HepG2 (cell line): ENCODE results near the gene TRMT1L. TPM values are rescaled to one million over a fixed set of nuclear protein-coding genes. Genes with fewer than 3 reads are reported as not detected.

Experiments used
- CREM ChIP-seq, 2 experiments: sonication (generic) in 1 of 2; formaldehyde crosslinking in 1 of 2; IDR thresholded peaks; 2 replicates each; pipeline versions ENCODE4 v1.4.0 to v1.6.1; 2016 to 2020; ENCODE audit warnings: antibody characterized with exemption in 1 of 2, mild to moderate bottlenecking in 1 of 2, missing genetic modification reagents in 1 of 2
- ELF4 ChIP-seq: sonication (generic); formaldehyde crosslinking; IDR thresholded peaks from 2 replicates; pipeline ENCODE4 v1.5.0; 2020; ENCODE audit warnings: missing genetic modification reagents, mild to moderate bottlenecking, moderate library complexity, borderline replicate concordance
- NFYC ChIP-seq: IDR thresholded peaks from 2 replicates; pipeline ENCODE4 v1.6.1; 2016; ENCODE audit warnings: missing genetic modification reagents, missing compliant biosample characterization
- YY1 ChIP-seq: IDR thresholded peaks from 2 replicates; pipeline ENCODE4 v1.6.1; 2011; ENCODE audit warnings: low read length, low read depth, moderate library complexity, mild to moderate bottlenecking; ENCODE audit not compliant: insufficient read depth, insufficient replicate concordance
- ZNF263 ChIP-seq: sonication (generic); formaldehyde crosslinking; IDR thresholded peaks from 2 replicates; pipeline ENCODE4 v1.4.0; 2020; ENCODE audit warnings: missing genetic modification reagents
- ZNF713 ChIP-seq: sonication (generic); formaldehyde crosslinking; IDR thresholded peaks from 2 replicates; pipeline ENCODE4 v1.4.0; 2020; ENCODE audit warnings: mild to moderate bottlenecking, missing genetic modification reagents
- ZNF772 ChIP-seq: sonication (generic); formaldehyde crosslinking; IDR thresholded peaks from 2 replicates; pipeline ENCODE4 v1.5.0; 2020; ENCODE audit warnings: mild to moderate bottlenecking, missing genetic modification reagents
- ZNF782 ChIP-seq: sonication (generic); formaldehyde crosslinking; IDR thresholded peaks from 2 replicates; pipeline ENCODE4 v1.4.0; 2020; ENCODE audit warnings: missing genetic modification reagents, mild to moderate bottlenecking, borderline replicate concordance
- polyA plus RNA-seq, 8 experiments: library from polyadenylated mRNA; depleted of rRNA in 3 of 8; stranded (reverse) in 7 of 8; unstranded in 1 of 8; fragments of >200 nt; fragmentation: Illumina TruSeq in 4 of 8; extraction: Trizol in 4 of 8; gene quantifications; 2 replicates each; pipeline versions ENCODE4 v1.2.1 to v1.2.3, GENCODE V29; 2011 to 2016; ENCODE audit warnings: low read depth in 4 of 8, missing spikeins in 1 of 8, mixed read lengths in 1 of 8; ENCODE audit not compliant: insufficient read depth in 1 of 8
- total RNA-seq, 5 experiments: library from RNA; depleted of rRNA; stranded (reverse); fragments of >200 nt; fragmentation: Illumina TruSeq; extraction: Trizol; gene quantifications; 2 replicates each; pipeline ENCODE4 v1.2.3, GENCODE V29; 2016; ENCODE audit warnings: low read depth in 1 of 5
- TF ChIP-seq, protein P1 (sequence below): sonication (generic); formaldehyde crosslinking; IDR thresholded peaks from 2 replicates; pipeline ENCODE4 v1.5.1; 2020; ENCODE audit warnings: mild to moderate bottlenecking, missing genetic modification reagents, borderline replicate concordance
- TF ChIP-seq, protein P2 (sequence below): sonication (generic); formaldehyde crosslinking; IDR thresholded peaks from 2 replicates; pipeline ENCODE4 v1.8.0; 2022; ENCODE audit warnings: mild to moderate bottlenecking, missing genetic modification reagents
- TF ChIP-seq, protein P3 (sequence below): sonication (generic); formaldehyde crosslinking; IDR thresholded peaks from 2 replicates; pipeline ENCODE4 v1.4.0; 2020; ENCODE audit warnings: low read depth, missing genetic modification reagents
- TF ChIP-seq, protein P4 (sequence below): sonication (generic); formaldehyde crosslinking; IDR thresholded peaks from 2 replicates; pipeline ENCODE4; 2020; ENCODE audit warnings: missing genetic modification reagents, mild to moderate bottlenecking, borderline replicate concordance
- TF ChIP-seq, protein P5 (sequence below): sonication (generic); formaldehyde crosslinking; IDR thresholded peaks from 2 replicates; pipeline ENCODE4 v1.5.0; 2020; ENCODE audit warnings: missing genetic modification reagents
- TF ChIP-seq, protein P6 (sequence below): sonication (generic); formaldehyde crosslinking; IDR thresholded peaks from 2 replicates; pipeline ENCODE4 v1.9.0; 2021; ENCODE audit warnings: missing genetic modification reagents, borderline replicate concordance

Gene TRMT1L
- total and polyA plus RNA-seq, 2 of the 13 experiments (the other 11 are each of a cell fraction or from before 2014, with no cell fraction given) = 17.9 to 19.2 TPM

DNA sequence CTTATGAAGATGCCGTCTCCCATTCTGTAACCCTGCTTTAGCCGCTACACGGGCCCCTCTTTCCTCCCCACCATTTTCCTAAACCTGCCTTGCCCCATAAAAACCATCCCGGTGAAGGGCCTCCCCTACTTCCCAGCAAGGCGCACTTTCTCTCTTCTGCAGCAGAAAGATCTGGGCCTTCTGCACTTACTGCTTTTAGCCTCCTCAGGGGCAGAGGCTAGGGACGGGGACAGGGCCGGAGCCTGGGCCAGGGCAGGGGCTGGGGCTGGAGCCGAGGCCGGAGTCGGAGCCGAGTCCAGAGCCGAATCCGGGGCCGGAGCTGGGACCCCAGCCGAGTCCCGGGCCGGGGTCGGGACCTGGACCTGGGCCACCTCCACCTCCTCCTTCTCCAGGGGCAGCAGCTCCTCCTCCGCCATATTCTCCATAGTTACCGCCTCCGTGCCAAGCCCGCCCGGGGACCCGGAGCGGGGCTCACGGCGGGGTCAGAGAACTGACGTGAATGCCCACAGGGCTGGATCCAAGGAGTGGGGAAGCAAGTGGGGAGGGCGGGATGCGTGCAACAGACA is 382 bp downstream of the TRMT1L start (continued):
- TF ChIP-seq, protein P1, sequence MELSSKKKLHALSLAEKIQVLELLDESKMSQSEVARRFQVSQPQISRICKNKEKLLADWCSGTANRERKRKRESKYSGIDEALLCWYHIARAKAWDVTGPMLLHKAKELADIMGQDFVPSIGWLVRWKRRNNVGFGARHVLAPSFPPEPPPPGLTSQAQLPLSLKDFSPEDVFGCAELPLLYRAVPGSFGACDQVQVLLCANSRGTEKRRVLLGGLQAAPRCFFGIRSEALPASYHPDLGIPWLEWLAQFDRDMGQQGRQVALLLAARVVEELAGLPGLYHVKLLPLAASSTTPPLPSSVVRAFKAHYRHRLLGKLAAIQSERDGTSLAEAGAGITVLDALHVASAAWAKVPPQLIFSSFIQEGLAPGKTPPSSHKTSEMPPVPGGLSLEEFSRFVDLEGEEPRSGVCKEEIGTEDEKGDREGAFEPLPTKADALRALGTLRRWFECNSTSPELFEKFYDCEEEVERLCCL (CRISPR knock-in tag) = no peak
- TF ChIP-seq YY1 = peak; percentile 82
- TF ChIP-seq ZNF772 (CRISPR knock-in tag) = 0 out of 2 replicates have a peak, but pooled peaks have one; percentile 75
- TF ChIP-seq ZNF782 (CRISPR knock-in tag) = no peak
- TF ChIP-seq CREM (IDR thresholded peaks at IDR 0.05) = no peak
- TF ChIP-seq CREM (CRISPR knock-in tag; IDR thresholded peaks at IDR 0.05) = no peak
- TF ChIP-seq, protein P2, sequence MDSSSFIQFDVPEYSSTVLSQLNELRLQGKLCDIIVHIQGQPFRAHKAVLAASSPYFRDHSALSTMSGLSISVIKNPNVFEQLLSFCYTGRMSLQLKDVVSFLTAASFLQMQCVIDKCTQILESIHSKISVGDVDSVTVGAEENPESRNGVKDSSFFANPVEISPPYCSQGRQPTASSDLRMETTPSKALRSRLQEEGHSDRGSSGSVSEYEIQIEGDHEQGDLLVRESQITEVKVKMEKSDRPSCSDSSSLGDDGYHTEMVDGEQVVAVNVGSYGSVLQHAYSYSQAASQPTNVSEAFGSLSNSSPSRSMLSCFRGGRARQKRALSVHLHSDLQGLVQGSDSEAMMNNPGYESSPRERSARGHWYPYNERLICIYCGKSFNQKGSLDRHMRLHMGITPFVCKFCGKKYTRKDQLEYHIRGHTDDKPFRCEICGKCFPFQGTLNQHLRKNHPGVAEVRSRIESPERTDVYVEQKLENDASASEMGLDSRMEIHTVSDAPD (CRISPR knock-in tag) = no peak
- TF ChIP-seq ZNF713 (CRISPR knock-in tag) = no peak
- TF ChIP-seq, protein P3, sequence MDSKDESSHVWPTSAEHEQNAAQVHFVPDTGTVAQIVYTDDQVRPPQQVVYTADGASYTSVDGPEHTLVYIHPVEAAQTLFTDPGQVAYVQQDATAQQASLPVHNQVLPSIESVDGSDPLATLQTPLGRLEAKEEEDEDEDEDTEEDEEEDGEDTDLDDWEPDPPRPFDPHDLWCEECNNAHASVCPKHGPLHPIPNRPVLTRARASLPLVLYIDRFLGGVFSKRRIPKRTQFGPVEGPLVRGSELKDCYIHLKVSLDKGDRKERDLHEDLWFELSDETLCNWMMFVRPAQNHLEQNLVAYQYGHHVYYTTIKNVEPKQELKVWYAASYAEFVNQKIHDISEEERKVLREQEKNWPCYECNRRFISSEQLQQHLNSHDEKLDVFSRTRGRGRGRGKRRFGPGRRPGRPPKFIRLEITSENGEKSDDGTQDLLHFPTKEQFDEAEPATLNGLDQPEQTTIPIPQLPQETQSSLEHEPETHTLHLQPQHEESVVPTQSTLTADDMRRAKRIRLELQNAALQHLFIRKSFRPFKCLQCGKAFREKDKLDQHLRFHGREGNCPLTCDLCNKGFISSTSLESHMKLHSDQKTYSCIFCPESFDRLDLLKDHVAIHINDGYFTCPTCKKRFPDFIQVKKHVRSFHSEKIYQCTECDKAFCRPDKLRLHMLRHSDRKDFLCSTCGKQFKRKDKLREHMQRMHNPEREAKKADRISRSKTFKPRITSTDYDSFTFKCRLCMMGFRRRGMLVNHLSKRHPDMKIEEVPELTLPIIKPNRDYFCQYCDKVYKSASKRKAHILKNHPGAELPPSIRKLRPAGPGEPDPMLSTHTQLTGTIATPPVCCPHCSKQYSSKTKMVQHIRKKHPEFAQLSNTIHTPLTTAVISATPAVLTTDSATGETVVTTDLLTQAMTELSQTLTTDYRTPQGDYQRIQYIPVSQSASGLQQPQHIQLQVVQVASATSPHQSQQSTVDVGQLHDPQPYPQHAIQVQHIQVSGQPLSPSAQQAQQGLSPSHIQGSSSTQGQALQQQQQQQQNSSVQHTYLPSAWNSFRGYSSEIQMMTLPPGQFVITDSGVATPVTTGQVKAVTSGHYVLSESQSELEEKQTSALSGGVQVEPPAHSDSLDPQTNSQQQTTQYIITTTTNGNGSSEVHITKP (CRISPR knock-in tag) = no peak
- TF ChIP-seq NFYC (CRISPR knock-in tag) = no peak
- TF ChIP-seq ZNF263 (CRISPR knock-in tag) = 0 out of 2 replicates have a peak, but pooled peaks have one; percentile 49
- TF ChIP-seq, protein P4, sequence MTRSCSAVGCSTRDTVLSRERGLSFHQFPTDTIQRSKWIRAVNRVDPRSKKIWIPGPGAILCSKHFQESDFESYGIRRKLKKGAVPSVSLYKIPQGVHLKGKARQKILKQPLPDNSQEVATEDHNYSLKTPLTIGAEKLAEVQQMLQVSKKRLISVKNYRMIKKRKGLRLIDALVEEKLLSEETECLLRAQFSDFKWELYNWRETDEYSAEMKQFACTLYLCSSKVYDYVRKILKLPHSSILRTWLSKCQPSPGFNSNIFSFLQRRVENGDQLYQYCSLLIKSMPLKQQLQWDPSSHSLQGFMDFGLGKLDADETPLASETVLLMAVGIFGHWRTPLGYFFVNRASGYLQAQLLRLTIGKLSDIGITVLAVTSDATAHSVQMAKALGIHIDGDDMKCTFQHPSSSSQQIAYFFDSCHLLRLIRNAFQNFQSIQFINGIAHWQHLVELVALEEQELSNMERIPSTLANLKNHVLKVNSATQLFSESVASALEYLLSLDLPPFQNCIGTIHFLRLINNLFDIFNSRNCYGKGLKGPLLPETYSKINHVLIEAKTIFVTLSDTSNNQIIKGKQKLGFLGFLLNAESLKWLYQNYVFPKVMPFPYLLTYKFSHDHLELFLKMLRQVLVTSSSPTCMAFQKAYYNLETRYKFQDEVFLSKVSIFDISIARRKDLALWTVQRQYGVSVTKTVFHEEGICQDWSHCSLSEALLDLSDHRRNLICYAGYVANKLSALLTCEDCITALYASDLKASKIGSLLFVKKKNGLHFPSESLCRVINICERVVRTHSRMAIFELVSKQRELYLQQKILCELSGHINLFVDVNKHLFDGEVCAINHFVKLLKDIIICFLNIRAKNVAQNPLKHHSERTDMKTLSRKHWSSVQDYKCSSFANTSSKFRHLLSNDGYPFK (CRISPR knock-in tag) = no peak; the same call in 1 of the 2 replicates
- TF ChIP-seq, protein P5, sequence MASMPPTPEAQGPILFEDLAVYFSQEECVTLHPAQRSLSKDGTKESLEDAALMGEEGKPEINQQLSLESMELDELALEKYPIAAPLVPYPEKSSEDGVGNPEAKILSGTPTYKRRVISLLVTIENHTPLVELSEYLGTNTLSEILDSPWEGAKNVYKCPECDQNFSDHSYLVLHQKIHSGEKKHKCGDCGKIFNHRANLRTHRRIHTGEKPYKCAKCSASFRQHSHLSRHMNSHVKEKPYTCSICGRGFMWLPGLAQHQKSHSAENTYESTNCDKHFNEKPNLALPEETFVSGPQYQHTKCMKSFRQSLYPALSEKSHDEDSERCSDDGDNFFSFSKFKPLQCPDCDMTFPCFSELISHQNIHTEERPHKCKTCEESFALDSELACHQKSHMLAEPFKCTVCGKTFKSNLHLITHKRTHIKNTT (CRISPR knock-in tag) = no peak
- TF ChIP-seq ELF4 = no peak
- TF ChIP-seq, protein P6, sequence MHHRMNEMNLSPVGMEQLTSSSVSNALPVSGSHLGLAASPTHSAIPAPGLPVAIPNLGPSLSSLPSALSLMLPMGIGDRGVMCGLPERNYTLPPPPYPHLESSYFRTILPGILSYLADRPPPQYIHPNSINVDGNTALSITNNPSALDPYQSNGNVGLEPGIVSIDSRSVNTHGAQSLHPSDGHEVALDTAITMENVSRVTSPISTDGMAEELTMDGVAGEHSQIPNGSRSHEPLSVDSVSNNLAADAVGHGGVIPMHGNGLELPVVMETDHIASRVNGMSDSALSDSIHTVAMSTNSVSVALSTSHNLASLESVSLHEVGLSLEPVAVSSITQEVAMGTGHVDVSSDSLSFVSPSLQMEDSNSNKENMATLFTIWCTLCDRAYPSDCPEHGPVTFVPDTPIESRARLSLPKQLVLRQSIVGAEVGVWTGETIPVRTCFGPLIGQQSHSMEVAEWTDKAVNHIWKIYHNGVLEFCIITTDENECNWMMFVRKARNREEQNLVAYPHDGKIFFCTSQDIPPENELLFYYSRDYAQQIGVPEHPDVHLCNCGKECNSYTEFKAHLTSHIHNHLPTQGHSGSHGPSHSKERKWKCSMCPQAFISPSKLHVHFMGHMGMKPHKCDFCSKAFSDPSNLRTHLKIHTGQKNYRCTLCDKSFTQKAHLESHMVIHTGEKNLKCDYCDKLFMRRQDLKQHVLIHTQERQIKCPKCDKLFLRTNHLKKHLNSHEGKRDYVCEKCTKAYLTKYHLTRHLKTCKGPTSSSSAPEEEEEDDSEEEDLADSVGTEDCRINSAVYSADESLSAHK (CRISPR knock-in tag) = no peak
